GM12891 (cell line): ENCODE measurements around the gene MAP3K2.

Experiments used
- POLR2A ChIP-seq: IDR thresholded peaks from 2 replicates; pipeline ENCODE4 v1.6.1; 2011; ENCODE audit warnings: low read depth, low read length, control low read depth
- POLR2AphosphoS5 ChIP-seq: IDR thresholded peaks from 2 replicates; pipeline ENCODE4 v1.6.1; 2011; ENCODE audit warnings: low read depth, low read length, control low read depth
- SPI1 ChIP-seq: IDR thresholded peaks from 2 replicates; pipeline ENCODE4 v1.6.1; 2011; ENCODE audit warnings: low read depth, low read length, control low read depth

DNA sequence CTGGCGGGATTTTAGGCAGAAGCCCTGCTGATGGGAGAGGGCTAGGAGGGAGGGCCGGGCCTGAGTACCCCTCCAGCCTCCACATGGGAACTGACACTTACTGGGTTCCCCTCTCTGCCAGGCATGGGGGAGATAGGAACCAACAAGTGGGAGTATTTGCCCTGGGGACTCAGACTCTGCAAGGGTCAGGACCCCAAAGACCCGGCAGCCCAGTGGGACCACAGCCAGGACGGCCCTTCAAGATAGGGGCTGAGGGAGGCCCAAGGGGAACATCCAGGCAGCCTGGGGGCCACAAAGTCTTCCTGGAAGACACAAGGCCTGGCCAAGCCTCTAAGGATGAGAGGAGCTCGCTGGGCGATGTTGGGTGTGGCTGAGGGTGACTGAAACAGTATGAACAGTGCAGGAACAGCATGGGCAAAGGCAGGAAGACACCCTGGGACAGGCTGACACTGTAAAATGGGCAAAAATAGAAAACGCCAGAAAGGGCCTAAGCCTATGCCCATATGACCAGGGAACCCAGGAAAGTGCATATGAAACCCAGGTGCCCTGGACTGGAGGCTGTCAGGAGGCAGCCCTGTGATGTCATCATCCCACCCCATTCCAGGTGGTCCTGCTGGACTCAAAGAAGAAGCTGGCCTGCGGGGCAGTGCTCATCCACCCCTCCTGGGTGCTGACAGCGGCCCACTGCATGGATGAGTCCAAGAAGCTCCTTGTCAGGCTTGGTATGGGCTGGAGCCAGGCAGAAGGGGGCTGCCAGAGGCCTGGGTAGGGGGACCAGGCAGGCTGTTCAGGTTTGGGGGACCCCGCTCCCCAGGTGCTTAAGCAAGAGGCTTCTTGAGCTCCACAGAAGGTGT lies 39.0 kb upstream of the MAP3K2 start:
- TF ChIP-seq POLR2A = no peak
- no peak for TF ChIP-seq POLR2AphosphoS5
- TF ChIP-seq SPI1 = no peak
